ENCODE results near the gene RAB3GAP1.
"Not testable (repeated sequence)": the region's sequence is repeated elsewhere in the genome, so short reads cannot be mapped to it uniquely, and the experiment has no call there.

Gene RAB3GAP1

DNA sequence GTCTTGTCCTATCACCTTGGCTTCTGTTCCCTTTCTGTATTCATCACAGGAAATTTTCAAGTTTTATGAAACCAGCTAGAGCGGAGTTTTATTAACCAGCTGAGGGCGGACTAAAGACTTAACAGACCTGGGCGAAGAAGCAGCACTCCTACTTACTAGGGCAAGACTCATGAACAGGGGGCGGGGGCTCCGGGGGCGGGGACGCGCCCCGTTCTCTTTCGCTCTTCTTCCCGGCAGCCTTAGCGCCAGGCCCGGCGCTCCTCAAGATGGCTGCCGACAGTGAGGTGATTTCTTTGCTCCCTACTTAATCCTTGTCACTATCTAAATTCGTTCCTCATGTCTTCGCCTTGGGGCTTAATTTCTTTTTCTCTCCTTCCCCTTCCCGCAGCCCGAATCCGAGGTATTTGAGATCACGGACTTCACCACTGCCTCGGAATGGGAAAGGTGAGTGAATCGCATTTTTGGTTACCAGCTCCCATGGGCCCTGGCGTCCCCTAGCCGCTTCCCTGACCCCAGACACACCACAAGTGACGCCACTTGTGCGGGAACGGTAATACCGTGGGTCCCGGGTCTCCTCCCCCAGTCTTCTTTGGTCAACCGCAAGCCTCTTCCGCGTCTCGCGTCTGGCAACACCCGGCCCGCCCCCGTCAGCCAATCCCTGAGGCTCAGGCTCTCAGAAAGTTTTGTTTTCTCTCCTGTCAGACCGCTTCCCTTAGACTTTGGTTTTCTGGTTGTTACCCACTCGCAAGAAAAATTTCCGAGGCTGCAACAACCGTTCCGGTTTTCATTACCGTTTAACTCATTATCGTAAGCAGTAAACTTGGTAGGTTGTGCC lies at the start of gene RAB3GAP1:
TSS of gene RAB3GAP1 (plus strand) at position 251 of the 835 bp plus-strand sequence. CDS start at position 267, 16 bp downstream.
- peak; percentile 75 to 89 for DNase-seq (ENCODE audit: low read depth in 2 of 2)

- DNase-seq (ENCODE audit: low read depth in 2 of 2), result no peak
Measured at GRCh38 chr2:135002836-135003235, 49.3 kb upstream of the RAB3GAP1 start.

DNA sequence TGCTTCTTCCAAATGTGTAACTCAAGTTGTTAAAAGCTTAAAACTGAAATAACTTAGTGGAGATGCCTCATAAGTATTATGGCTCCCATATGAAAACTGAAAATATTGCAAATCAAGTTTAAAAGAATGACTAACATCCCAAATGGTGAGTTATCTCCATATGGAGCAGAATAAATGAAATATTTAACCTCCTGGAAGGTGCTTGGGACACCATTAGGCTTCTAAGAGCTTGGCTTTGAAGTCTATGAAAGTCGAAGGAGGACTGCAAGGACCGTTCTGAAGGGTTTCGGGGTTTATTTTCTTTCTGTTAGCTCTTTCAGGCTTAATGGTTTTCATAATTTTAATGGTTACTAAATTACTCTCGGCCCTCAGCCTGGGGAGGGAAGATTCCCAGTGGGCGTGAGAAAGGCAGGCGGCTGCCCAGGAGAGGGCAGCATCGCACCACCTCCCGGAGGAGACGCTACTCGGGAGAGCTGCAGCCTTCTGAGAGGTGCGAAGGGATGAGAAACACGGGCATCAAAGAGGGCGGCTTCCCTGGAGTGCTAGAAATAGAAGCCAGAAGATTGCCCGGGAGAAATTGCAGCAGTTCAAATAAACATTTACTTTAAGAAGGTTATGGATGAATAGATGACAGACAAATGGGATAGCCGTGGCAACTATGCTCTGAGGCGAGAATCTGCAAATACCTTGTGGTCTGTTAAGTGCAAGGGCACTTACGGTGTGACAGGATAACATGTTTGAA lies 47.9 kb upstream of the RAB3GAP1 start:
- DNase-seq (ENCODE audit: low read depth in 2 of 2), result peak; percentile 64 to 70

DNA sequence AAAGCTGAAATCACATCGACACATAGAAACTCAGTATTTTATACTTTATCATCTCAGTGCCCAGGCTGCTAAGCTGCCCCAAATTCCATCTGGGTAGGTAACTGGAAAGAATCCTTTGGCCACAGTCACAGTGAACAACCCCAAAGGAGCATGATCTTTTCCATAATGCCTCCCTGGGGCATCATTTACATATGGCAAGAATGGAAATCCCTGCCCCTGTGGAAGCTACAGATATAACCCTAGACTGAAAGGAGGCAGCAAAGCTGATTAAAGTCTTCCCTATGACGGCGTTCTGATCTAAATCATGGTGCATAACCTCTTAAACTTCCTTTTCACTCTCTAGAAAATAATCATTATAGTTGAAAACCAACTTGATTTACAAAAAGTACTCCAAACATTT lies 46.3 kb upstream of the RAB3GAP1 start:
- no peak for DNase-seq (ENCODE audit: low read depth in 2 of 2)

DNA sequence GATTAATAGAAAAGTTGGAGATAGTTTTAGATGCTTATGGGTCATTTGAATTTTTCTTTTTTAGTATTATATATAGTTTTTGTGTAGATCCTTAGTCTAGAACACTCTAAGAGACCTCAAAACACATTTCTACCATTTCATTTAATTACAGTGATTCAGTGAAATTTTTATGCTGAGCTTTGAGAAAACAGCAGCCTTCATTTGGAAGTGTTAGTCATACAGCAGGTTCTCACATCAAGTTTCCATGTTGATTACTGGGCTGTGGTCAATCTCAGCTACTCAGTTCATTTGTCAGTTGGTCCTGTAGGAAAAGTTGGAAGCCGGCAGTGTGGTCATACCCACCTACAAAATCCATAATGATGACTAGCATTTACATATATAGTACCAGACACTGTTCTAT lies 42.8 kb upstream of the RAB3GAP1 start:
- DNase-seq (ENCODE audit: low read depth in 2 of 2), result no peak

- no peak for DNase-seq (ENCODE audit: low read depth in 2 of 2)
Measured at GRCh38 chr2:135010200-135010942, 41.7 kb upstream of the RAB3GAP1 start.

DNA sequence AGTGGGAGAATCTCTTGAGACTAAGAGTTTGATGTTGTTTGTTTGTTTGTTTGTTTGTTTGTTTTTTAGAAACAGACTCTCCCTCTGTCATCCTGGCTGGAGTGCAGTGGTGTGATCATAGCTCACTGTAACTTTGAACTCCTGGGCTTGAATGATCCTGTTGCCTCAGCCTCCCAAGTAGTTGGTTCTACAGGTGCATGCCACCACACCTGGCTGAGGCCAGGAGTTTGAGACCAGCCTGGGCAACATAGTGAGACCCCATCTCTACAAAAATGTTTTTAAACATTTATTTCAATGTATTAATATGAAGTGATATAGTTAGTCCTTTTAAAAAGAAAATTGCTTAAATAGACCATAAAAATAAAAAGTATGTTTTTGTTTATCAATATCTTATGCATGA lies 40.5 kb upstream of the RAB3GAP1 start:
- no peak for DNase-seq (ENCODE audit: low read depth in 2 of 2)

- no peak for DNase-seq (ENCODE audit: low read depth in 2 of 2)
Measured at GRCh38 chr2:135021618-135022017, 30.5 kb upstream of the RAB3GAP1 start.

DNA sequence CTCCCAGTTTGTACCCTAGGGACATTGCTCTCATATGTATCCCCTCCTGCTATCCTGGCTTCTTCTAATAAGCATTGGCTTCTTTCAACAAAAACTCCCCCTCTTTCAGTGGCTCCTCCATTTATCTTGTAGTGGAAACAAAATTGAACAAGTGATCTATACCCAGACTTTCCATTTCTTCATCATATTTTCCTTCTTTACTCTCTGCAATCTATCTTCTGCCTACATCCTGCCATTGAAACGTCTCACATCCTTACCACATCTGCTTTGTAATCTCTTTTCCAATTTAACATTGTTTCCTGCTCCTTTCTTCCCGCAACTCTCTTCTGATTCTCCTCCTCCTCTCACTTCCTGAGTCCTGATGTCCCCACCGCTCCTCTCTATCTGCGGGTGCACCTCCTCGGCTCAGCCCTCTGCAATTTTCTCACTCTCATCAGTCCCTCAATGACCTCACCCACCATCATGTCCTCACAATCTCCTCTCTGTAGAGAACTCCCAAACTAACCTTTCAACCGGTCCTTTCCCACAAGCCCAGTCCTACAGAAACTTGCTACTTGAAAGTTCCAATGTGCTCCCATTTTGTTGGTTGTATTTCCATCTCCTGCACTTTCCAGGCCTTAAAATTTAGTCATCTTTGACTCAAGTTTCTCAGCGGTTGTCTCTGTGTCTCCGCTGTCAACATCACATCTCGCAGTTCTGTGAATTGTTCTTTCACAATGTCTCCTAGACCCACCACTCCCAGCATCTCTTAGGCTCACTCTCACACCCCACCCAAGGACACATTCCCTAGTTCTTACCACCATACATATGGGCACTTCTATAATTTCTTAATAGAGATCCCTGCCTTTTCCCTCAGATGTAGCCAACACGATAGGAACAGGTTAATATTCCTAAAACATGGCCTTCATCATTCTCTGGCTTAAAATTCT lies 28.9 kb upstream of the RAB3GAP1 start:
- no peak for DNase-seq (ENCODE audit: low read depth in 2 of 2)

GRCh38 chr2:135023886-135024485 lies 28.1 kb upstream of the RAB3GAP1 start:
- no peak for DNase-seq (ENCODE audit: low read depth in 2 of 2)

- DNase-seq (ENCODE audit: low read depth in 2 of 2), result no peak
Measured at GRCh38 chr2:135029481-135030134, 22.5 kb upstream of the RAB3GAP1 start.

DNA sequence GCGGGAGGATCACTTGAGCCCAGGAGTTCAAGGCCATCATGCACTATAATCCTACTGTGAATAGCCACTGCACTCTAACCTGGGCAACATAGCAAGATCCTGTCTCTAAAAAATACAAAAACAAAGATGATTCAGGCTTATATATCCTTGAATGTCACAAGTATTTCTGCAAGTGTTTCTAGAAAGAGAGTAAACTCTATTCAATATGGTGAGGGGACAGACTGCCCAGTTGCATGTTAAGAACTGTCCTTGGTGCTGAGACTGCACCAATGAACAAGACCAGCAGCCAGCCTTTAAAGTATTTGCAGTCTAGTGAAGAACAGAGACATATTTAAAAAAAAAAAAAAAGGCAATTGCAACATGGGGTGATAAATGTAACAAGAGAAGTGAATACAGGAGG lies 21.3 kb upstream of the RAB3GAP1 start:
- no peak for DNase-seq (ENCODE audit: low read depth in 2 of 2)

DNA sequence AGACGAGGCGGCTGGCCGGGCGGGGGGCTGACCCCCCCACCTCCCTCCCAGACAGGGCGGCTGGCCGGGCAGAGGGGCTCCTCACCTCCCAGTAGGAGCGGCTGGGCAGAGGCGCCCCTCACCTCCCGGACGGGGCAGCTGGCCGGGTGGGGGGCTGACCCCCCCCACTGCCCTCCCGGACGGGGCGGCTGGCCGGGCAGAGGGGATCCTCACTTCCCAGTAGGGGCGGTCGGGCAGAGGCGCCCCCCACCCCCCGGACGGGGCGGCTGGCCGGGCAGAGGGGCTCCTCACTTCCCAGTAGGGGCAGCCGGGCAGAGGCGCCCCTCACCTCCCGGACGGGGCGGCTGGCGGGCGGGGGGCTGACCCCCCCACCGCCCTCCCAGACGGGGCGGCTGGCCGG lies 18.9 kb upstream of the RAB3GAP1 start:
- DNase-seq (ENCODE audit: low read depth in 2 of 2), result not testable (repeated sequence)

- no peak for DNase-seq (ENCODE audit: low read depth in 2 of 2)
Measured at GRCh38 chr2:135037831-135038230, 14.3 kb upstream of the RAB3GAP1 start.

GRCh38 chr2:135043345-135043744 lies 8.7 kb upstream of the RAB3GAP1 start:
- DNase-seq (ENCODE audit: low read depth in 2 of 2), result peak in 1 of 2 experiments; percentile 32

DNA sequence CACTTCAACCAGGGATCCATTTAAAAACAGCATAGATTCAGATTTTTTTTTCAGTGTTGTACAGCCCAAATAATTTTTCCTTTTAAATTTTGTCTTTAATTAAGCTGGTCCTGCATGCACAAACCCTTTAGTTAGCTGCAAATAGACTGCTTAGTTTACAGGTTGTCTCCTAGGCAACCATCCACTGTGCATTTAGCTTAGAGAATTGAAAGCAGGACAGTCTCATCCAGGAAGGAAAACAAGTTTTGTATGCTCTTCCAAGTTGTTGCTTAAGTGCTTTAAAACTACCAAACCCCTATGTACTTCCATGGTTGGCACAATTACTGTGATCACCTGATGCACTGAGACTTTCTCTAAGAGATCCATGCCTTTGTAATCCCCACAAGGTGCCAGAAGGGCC lies 4.8 kb upstream of the RAB3GAP1 start, which contains the start of gene MAP3K19:
TSS of gene MAP3K19 (minus strand) at position 148 of the 400 bp plus-strand sequence. CDS start 22,800 bp downstream, outside the sequence.
- no peak for DNase-seq (ENCODE audit: low read depth in 2 of 2)

GRCh38 chr2:135048122-135048521 lies 4.0 kb upstream of the RAB3GAP1 start:
- no peak for DNase-seq (ENCODE audit: low read depth in 2 of 2)

DNA sequence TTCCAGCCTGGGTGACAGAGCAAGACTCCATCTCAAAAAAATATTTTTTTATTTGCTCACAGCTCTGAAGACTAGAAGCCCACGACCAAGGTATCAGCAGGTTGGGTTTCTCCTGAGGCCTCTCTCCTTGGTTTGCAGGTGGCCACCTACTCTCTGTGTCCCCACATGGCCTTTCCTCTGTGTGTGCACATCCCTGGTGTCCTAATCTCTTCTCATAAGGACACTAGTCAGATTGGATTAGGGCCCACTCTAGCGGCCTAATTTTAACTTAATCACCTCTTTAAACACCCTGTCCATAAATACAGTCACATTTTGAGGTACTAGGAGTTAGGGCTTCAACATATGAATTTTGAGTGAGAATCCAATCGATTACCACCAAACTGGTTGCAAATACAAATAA lies 2.0 kb upstream of the RAB3GAP1 start:
- DNase-seq (ENCODE audit: low read depth in 2 of 2), result no peak

DNA sequence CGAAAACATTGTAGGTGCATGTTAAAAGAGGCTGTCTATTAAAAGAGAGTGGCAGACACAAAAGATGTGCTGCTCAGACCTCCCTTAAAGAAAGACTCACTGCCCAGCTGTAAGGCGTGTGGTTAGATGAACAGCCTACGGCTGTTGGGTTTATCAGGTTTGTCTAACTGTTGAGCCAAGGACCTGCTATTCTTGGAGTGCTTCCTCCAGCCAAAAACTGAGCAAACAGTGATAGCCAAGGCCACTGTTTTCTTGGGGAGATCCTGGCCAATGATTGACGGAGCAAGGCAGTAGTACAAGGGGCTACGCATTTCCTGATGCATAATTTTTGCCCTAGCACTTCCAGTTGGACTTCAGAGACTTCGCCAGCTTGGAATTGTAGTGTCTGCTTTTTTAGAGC lies 1.4 kb upstream of the RAB3GAP1 start:
- DNase-seq (ENCODE audit: low read depth in 2 of 2), result no peak

DNA sequence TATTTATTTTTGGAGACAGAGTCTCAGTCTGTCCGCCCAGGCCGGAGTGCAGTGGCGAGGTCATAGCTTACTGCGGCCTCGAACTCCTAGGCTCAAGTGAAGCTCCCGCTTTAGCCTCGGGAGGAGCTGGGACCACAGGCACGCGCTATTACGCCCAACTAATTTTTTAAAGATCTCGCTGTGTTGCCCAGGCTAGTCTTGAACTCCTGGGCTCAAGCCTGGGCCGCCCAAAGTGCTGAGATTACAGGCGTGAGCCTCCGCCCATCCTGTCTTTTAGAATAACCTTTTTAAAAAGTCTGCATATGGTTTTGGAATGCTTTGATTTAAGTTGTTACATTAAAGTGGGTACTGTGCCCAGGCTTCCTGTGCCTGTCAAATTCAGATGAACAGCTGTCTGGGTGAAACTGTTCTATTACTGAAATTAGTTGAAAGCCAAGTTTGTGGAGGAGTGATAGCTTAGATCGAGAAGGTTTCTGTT lies 944 bp downstream of the RAB3GAP1 start:
- DNase-seq (ENCODE audit: low read depth in 2 of 2), result peak in 1 of 2 experiments; percentile 3

Data from stimulated activated CD4-positive, alpha-beta T cell treated with anti-CD3 and anti-CD28 coated beads, Interleukin-12 subunit alpha, Interleukin-12 subunit beta, amount 100 ng/mL, for 24 hours (primary cell).